NCI-H460 (cell line): Measurements from ENCODE around the gene UBE2L3. TPM values are rescaled to one million over a fixed set of nuclear protein-coding genes. Genes with fewer than 3 reads are reported as not detected.

Source experiments
- DNase-seq: peaks from one replicate; pipeline ENCODE4 v3.0.0-alpha.2; 2016; ENCODE audit warnings: low read depth; ENCODE audit errors: extremely low read depth
- small RNA-seq, 2 experiments: library from RNA; depleted of rRNA; stranded (forward); fragments of <200 nt; gene quantifications; one replicate each; pipeline ENCODE3, GENCODE V24; 2014
- total RNA-seq: library from RNA; depleted of rRNA; stranded (reverse); fragments of >200 nt; shearing (Covaris generic); gene quantifications from 2 replicates; pipeline ENCODE4 v1.2.3, GENCODE V29; 2014; rRNA removed

Gene UBE2L3
- total RNA-seq, 1 experiment from 2014 or later = 62.5 TPM

- no peak for DNase-seq
Observed at GRCh38 chr22:21665047-21665851, 97.7 kb downstream of the UBE2L3 start.

- no peak for DNase-seq
Observed at GRCh38 chr22:21666786-21667185, 99.3 kb downstream of the UBE2L3 start.

GRCh38 chr22:21669026-21669425 is 101.5 kb downstream of the UBE2L3 start:
- DNase-seq = no peak

- DNase-seq = no peak
Observed at GRCh38 chr22:21672107-21672629, 104.7 kb downstream of the UBE2L3 start.

Small RNA genes within 50 kb of the gene (small RNA-seq; reads per million reads assigned to genes)
- gene MIR301B = 2.3 to 46.7 reads per million in 2 experiments
- gene RF00492 = 0 reads per million in 2 experiments
- gene RN7SKP221 = 0 reads per million in 2 experiments

Other genes with a start within 250 kb of the UBE2L3 start
- 0.17 and 0.27 TPM in 2 replicates for gene RIMBP3B, start 184.0 kb upstream of the UBE2L3 start, total RNA-seq
- gene HIC2, start 150.3 kb upstream of the UBE2L3 start, total RNA-seq = 1.7 and 1.9 TPM in 2 replicates
- gene TMEM191C, start 100.3 kb upstream of the UBE2L3 start, total RNA-seq = 0.37 and 2.4 TPM in 2 replicates
- 0.42 and 0.81 TPM in 2 replicates for gene RIMBP3C, start 16.3 kb upstream of the UBE2L3 start, total RNA-seq
- gene YDJC, start 62.3 kb downstream of the UBE2L3 start, total RNA-seq = 61.2 and 73.5 TPM in 2 replicates
- gene CCDC116, start 65.0 kb downstream of the UBE2L3 start, total RNA-seq = not detected in 2 replicates
- 21.2 and 25.3 TPM in 2 replicates for gene SDF2L1, start 74.6 kb downstream of the UBE2L3 start, total RNA-seq
- gene PPIL2, start 98.3 kb downstream of the UBE2L3 start, total RNA-seq = 20.3 and 22.8 TPM in 2 replicates
- 1.2 and 2.9 TPM in 2 replicates for gene YPEL1, start 168.1 kb downstream of the UBE2L3 start, total RNA-seq